ENCODE results near the gene KCTD12. TPM values are rescaled to one million over a fixed set of nuclear protein-coding genes. Genes with fewer than 3 reads are reported as not detected.

The KCTD12 gene
- polyA plus RNA-seq, 1 donor (not counting 4 experiments of a cell fraction or from before 2014, with no cell fraction given): 18.9 TPM

GRCh38 chr13:76865109-76865508 is 21.1 kb downstream of the KCTD12 start:
- Histone ChIP-seq H3K36me3 (ENCODE audit: control insufficient read depth in 2 of 2, extremely low read depth in 1 of 2, insufficient read depth in 2 of 2, low read length in 2 of 2) (no peaks in the 10 kb centered on the region), H3K9ac (ENCODE audit: control insufficient read depth, extremely low read depth, insufficient read depth, low read length) (no peak overlapping the region), H2AFZ (ENCODE audit: control insufficient read depth, low read length) (no peak overlapping the region), H3K4me3 (ENCODE audit: control insufficient read depth in 2 of 3, extremely low read depth in 1 of 3, insufficient read depth in 2 of 3, low read depth in 1 of 3, low read length in 3 of 3) (no peak overlapping the region), H3K4me1 (ENCODE audit: control insufficient read depth, extremely low read depth, insufficient read depth, low read length) (peaks cover 6% of the 10 kb centered on the region), H3K27ac (ENCODE audit: control insufficient read depth, insufficient read depth, low read length) (no peak overlapping the region), H3K4me2 (ENCODE audit: control insufficient read depth, extremely low read depth, insufficient read depth, low read depth, low read length) (no peak overlapping the region), H3K27me3 (ENCODE audit: control insufficient read depth, extremely low read depth, insufficient read depth, low read length) (no peaks in the 10 kb centered on the region), H3K79me2 (ENCODE audit: control insufficient read depth, insufficient read depth, low read length) (no peaks in the 10 kb centered on the region), H3K9me1 (ENCODE audit: control insufficient read depth, extremely low read depth, insufficient read depth, low read length) (no peaks in the 10 kb centered on the region), H4K20me1 (ENCODE audit: control insufficient read depth, extremely low read depth, insufficient read depth, low read length) (no peaks in the 10 kb centered on the region), H3K9me3 (ENCODE audit: control insufficient read depth, low read depth, low read length) (no peaks in the 10 kb centered on the region)
- dilution Hi-C loops (cut with MboI; ENCODE audit: extremely low pct_ligation_motif_present, low sequenced_read_pairs): no loop called here
- DNase-seq (ENCODE audit: low read depth, low spot score) (no peak), FAIRE-seq (no peak)
- TF ChIP-seq EZH2 (IDR thresholded peaks at IDR 0.05; ENCODE audit: low read length): no peak
- TF ChIP-seq CTCF (optimal IDR thresholded peaks at IDR 0.05 in 1 of 3, IDR thresholded peaks at IDR 0.05 in 1 of 3, conservative IDR thresholded peaks at IDR 0.05 in 1 of 3; ENCODE audit: extremely low read depth in 1 of 3, insufficient read depth in 2 of 3, low read length in 3 of 3): no peak

- Histone ChIP-seq H3K27ac (ENCODE audit: control insufficient read depth, insufficient read depth, low read length) (no peak overlapping the region), H4K20me1 (ENCODE audit: control insufficient read depth, extremely low read depth, insufficient read depth, low read length) (no peaks in the 10 kb centered on the region), H3K9me3 (ENCODE audit: control insufficient read depth, low read depth, low read length) (no peaks in the 10 kb centered on the region), H3K36me3 (ENCODE audit: control insufficient read depth in 2 of 2, extremely low read depth in 1 of 2, insufficient read depth in 2 of 2, low read length in 2 of 2) (no peaks in the 10 kb centered on the region), H3K4me2 (ENCODE audit: control insufficient read depth, extremely low read depth, insufficient read depth, low read depth, low read length) (no peak overlapping the region), H3K9ac (ENCODE audit: control insufficient read depth, extremely low read depth, insufficient read depth, low read length) (no peak overlapping the region), H3K79me2 (ENCODE audit: control insufficient read depth, insufficient read depth, low read length) (no peaks in the 10 kb centered on the region), H3K4me1 (ENCODE audit: control insufficient read depth, extremely low read depth, insufficient read depth, low read length) (peaks cover 7% of the 10 kb centered on the region), H2AFZ (ENCODE audit: control insufficient read depth, low read length) (no peak overlapping the region), H3K27me3 (ENCODE audit: control insufficient read depth, extremely low read depth, insufficient read depth, low read length) (no peaks in the 10 kb centered on the region), H3K4me3 (ENCODE audit: control insufficient read depth in 2 of 3, extremely low read depth in 1 of 3, insufficient read depth in 2 of 3, low read depth in 1 of 3, low read length in 3 of 3) (no peak overlapping the region), H3K9me1 (ENCODE audit: control insufficient read depth, extremely low read depth, insufficient read depth, low read length) (no peaks in the 10 kb centered on the region)
- dilution Hi-C loops (cut with MboI; ENCODE audit: extremely low pct_ligation_motif_present, low sequenced_read_pairs): no loop called here
- DNase-seq (ENCODE audit: low read depth, low spot score): no peak
- TF ChIP-seq EZH2 (IDR thresholded peaks at IDR 0.05; ENCODE audit: low read length): no peak
- TF ChIP-seq CTCF (optimal IDR thresholded peaks at IDR 0.05 in 1 of 3, IDR thresholded peaks at IDR 0.05 in 1 of 3, conservative IDR thresholded peaks at IDR 0.05 in 1 of 3; ENCODE audit: extremely low read depth in 1 of 3, insufficient read depth in 2 of 3, low read length in 3 of 3): no peak
- FAIRE-seq: no peak
Measured at GRCh38 chr13:76864259-76864658, 21.9 kb downstream of the KCTD12 start.
